Fibroblast of peridontal ligament (primary cell): Measurements from ENCODE around the gene AZI2.

Experiments
- DNase-seq: peaks from one replicate; pipeline ENCODE4 v3.0.0-alpha.2; 2010; ENCODE audit errors: extremely low read depth

The AZI2 gene

GRCh38 chr3:28301688-28302087, 46.9 kb downstream of the AZI2 start:
- DNase-seq, result no peak

GRCh38 chr3:28300345-28300962, 48.2 kb downstream of the AZI2 start:
- no peak for DNase-seq

- DNase-seq, result no peak
Measured at GRCh38 chr3:28299705-28300104, 48.9 kb downstream of the AZI2 start.

- DNase-seq, result peak; percentile 53
Measured at GRCh38 chr3:28295898-28296490, 52.6 kb downstream of the AZI2 start.

GRCh38 chr3:28294667-28295413, 53.8 kb downstream of the AZI2 start:
- DNase-seq, result no peak

- no peak for DNase-seq
Measured at GRCh38 chr3:28292622-28293021, 56.0 kb downstream of the AZI2 start.

- no peak for DNase-seq
Measured at GRCh38 chr3:28291577-28291976, 57.0 kb downstream of the AZI2 start.

- DNase-seq, result no peak
Measured at GRCh38 chr3:28290863-28291300, 57.7 kb downstream of the AZI2 start.

- no peak for DNase-seq
Measured at GRCh38 chr3:28287046-28287445, 61.6 kb downstream of the AZI2 start.

- peak; percentile 75 for DNase-seq
Measured at GRCh38 chr3:28286595-28286994, 62.0 kb downstream of the AZI2 start.

GRCh38 chr3:28280781-28281180, 67.8 kb downstream of the AZI2 start:
- no peak for DNase-seq

GRCh38 chr3:28279770-28280169, 68.9 kb downstream of the AZI2 start:
- DNase-seq, result peak; percentile 28

GRCh38 chr3:28278918-28279317, 69.7 kb downstream of the AZI2 start:
- no peak for DNase-seq

GRCh38 chr3:28273837-28274236, 74.8 kb downstream of the AZI2 start:
- no peak for DNase-seq
